ENCODE measurements around the gene AJM1. TPM values are rescaled to one million over a fixed set of nuclear protein-coding genes. Genes with fewer than 3 reads are reported as not detected.

AJM1 gene
- total and polyA plus RNA-seq, 2 donors (not counting 1 experiment from before 2014, with no cell fraction given), result 0.19 to 1.7 TPM

- Histone ChIP-seq H3K27me3 (ENCODE audit: control insufficient read depth, insufficient read depth, low read length) (no peaks in the 10 kb centered on the region), H3K36me3 (ENCODE audit: control insufficient read depth, insufficient read depth, low read length) (peaks cover 5% of the 10 kb centered on the region), H3K79me2 (ENCODE audit: control insufficient read depth, insufficient read depth, low read length) (peaks cover 39% of the 10 kb centered on the region), H3K4me2 (ENCODE audit: extremely low read depth, insufficient read depth, low read length) (peak overlapping the region; percentile 98), H2AFZ (ENCODE audit: low read length) (no peak overlapping the region), H3K4me1 (ENCODE audit: control insufficient read depth, extremely low read depth, insufficient read depth, low read length) (peaks cover 9% of the 10 kb centered on the region), H3K4me3 (replicated peaks in 1 of 4; ENCODE audit: control extremely low read depth in 1 of 4, insufficient read depth in 1 of 4, low read depth in 3 of 4, low read length in 4 of 4) (peak overlapping the region; percentile 73 to 86 (median 80)), H3K27ac (ENCODE audit: insufficient read depth, low read length) (peak overlapping the region; percentile 43), H3K9ac (ENCODE audit: insufficient read depth, low read length) (peak overlapping the region; percentile 81), H4K20me1 (ENCODE audit: control insufficient read depth, extremely low read depth, insufficient read depth, low read length) (no peaks in the 10 kb centered on the region), H3K9me3 (ENCODE audit: control insufficient read depth, insufficient read depth, low read depth, low read length) (no peaks in the 10 kb centered on the region)
- DNase-seq (ENCODE audit: low read depth in 2 of 2), result peak; percentile 46 to 48
- TF ChIP-seq EZH2 (IDR thresholded peaks at IDR 0.05; ENCODE audit: low read length, missing control alignments), result no peak
- TF ChIP-seq, protein P1, sequence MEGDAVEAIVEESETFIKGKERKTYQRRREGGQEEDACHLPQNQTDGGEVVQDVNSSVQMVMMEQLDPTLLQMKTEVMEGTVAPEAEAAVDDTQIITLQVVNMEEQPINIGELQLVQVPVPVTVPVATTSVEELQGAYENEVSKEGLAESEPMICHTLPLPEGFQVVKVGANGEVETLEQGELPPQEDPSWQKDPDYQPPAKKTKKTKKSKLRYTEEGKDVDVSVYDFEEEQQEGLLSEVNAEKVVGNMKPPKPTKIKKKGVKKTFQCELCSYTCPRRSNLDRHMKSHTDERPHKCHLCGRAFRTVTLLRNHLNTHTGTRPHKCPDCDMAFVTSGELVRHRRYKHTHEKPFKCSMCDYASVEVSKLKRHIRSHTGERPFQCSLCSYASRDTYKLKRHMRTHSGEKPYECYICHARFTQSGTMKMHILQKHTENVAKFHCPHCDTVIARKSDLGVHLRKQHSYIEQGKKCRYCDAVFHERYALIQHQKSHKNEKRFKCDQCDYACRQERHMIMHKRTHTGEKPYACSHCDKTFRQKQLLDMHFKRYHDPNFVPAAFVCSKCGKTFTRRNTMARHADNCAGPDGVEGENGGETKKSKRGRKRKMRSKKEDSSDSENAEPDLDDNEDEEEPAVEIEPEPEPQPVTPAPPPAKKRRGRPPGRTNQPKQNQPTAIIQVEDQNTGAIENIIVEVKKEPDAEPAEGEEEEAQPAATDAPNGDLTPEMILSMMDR (conservative IDR thresholded peaks at IDR 0.05 in 1 of 2, IDR thresholded peaks at IDR 0.05 in 1 of 2; ENCODE audit: low read depth in 1 of 2, low read length in 2 of 2), result no peak
These were observed 33.5 kb upstream of the AJM1 start for GRCh38 chr9:136808806-136809158.

DNA sequence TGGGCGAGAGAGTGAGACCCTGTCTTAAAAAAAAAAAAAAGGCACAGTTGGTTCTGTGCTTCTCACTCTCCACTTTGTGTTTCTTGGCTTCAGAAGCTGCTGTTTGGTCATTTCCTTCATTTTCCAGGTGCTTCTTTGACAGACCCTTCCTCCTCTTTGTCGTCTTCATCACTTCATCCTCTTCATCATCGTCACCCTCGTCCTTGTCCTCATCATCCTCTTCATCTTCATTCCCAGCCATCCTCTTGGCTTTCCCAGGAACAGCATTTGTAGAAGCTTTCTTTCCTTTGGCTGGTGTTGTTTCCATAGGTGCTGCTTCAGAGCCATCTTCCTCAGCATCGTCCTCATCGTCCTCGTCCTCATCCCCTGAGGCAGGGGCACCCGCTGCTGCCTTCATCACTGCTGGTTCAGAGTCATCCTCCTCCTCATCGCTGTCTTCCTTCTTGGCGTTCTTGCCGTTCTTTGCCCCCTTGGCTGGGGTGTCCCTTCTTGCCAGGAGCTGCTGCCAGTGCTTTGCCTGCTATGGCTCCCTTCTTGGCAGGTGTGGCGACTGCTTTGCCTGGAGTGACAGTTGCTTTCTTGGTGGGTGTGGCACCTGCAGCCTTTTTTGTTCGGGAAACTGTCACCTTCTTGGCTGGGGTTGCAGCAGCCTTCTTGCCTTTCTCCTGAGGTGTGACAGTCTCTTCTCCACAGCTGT, 27.4 kb upstream of the AJM1 start:
- Histone ChIP-seq H3K4me3 (replicated peaks in 1 of 4; ENCODE audit: control extremely low read depth in 1 of 4, insufficient read depth in 1 of 4, low read depth in 3 of 4, low read length in 4 of 4) (no peak overlapping the region), H3K36me3 (ENCODE audit: control insufficient read depth, insufficient read depth, low read length) (peaks cover 6% of the 10 kb centered on the region), H3K4me1 (ENCODE audit: control insufficient read depth, extremely low read depth, insufficient read depth, low read length) (no peaks in the 10 kb centered on the region), H3K79me2 (ENCODE audit: control insufficient read depth, insufficient read depth, low read length) (peaks cover 28% of the 10 kb centered on the region), H3K4me2 (ENCODE audit: extremely low read depth, insufficient read depth, low read length) (no peak overlapping the region), H2AFZ (ENCODE audit: low read length) (no peak overlapping the region), H4K20me1 (ENCODE audit: control insufficient read depth, extremely low read depth, insufficient read depth, low read length) (no peaks in the 10 kb centered on the region), H3K9ac (ENCODE audit: insufficient read depth, low read length) (no peak overlapping the region), H3K9me3 (ENCODE audit: control insufficient read depth, insufficient read depth, low read depth, low read length) (no peaks in the 10 kb centered on the region), H3K27me3 (ENCODE audit: control insufficient read depth, insufficient read depth, low read length) (no peaks in the 10 kb centered on the region), H3K27ac (ENCODE audit: insufficient read depth, low read length) (no peak overlapping the region)
- TF ChIP-seq, protein P1 (conservative IDR thresholded peaks at IDR 0.05 in 1 of 2, IDR thresholded peaks at IDR 0.05 in 1 of 2; ENCODE audit: low read depth in 1 of 2, low read length in 2 of 2), result no peak
- TF ChIP-seq EZH2 (IDR thresholded peaks at IDR 0.05; ENCODE audit: low read length, missing control alignments), result no peak
- DNase-seq (ENCODE audit: low read depth in 2 of 2), result no peak

GRCh38 chr9:136815422-136815782, 26.9 kb upstream of the AJM1 start:
- peaks cover 24% of the 10 kb centered on the region for H3K79me2 ChIP-seq (ENCODE audit: control insufficient read depth, insufficient read depth, low read length)
- DNase-seq (ENCODE audit: low read depth in 2 of 2), result no peak

More at GRCh38 chr9:136815422-136815782, 26.9 kb upstream of the AJM1 start:
- Histone ChIP-seq H3K4me1 (ENCODE audit: control insufficient read depth, extremely low read depth, insufficient read depth, low read length) (no peaks in the 10 kb centered on the region), H3K27ac (ENCODE audit: insufficient read depth, low read length) (no peak overlapping the region), H3K9ac (ENCODE audit: insufficient read depth, low read length) (no peak overlapping the region), H3K36me3 (ENCODE audit: control insufficient read depth, insufficient read depth, low read length) (peaks cover 6% of the 10 kb centered on the region), H3K4me2 (ENCODE audit: extremely low read depth, insufficient read depth, low read length) (no peak overlapping the region), H2AFZ (ENCODE audit: low read length) (no peak overlapping the region), H3K9me3 (ENCODE audit: control insufficient read depth, insufficient read depth, low read depth, low read length) (no peaks in the 10 kb centered on the region), H3K4me3 (replicated peaks in 1 of 4; ENCODE audit: control extremely low read depth in 1 of 4, insufficient read depth in 1 of 4, low read depth in 3 of 4, low read length in 4 of 4) (no peak overlapping the region), H3K27me3 (ENCODE audit: control insufficient read depth, insufficient read depth, low read length) (no peaks in the 10 kb centered on the region), H4K20me1 (ENCODE audit: control insufficient read depth, extremely low read depth, insufficient read depth, low read length) (no peaks in the 10 kb centered on the region)
- TF ChIP-seq EZH2 (IDR thresholded peaks at IDR 0.05; ENCODE audit: low read length, missing control alignments), result no peak
- TF ChIP-seq, protein P1 (conservative IDR thresholded peaks at IDR 0.05 in 1 of 2, IDR thresholded peaks at IDR 0.05 in 1 of 2; ENCODE audit: low read depth in 1 of 2, low read length in 2 of 2), result no peak
